Activated CD8-positive, alpha-beta T cell treated with anti-CD3 and anti-CD28 coated beads for 36 hours (primary cell): ENCODE data around the gene GCGR. TPM values are rescaled to one million over a fixed set of nuclear protein-coding genes. Genes with fewer than 3 reads are reported as not detected.
A peak's percentile ranks its signal among the peaks of the same experiment; 100 is the strongest.

ENCODE experiments used
- ATAC-seq: fragments of 200-7000 bp; cut with Tn5 transposase; one replicate; pipeline ENCODE4 v1.10.0; 2021; ENCODE audit warnings: mild to moderate bottlenecking, moderate library complexity
- CTCF ChIA-PET: fragments of 350-600 bp; sonication (Branson Sonifier 250); formaldehyde crosslinking; loops from one replicate; lab custom pipeline; 2021; ENCODE audit warnings: antibody characterized with exemption; lab: Charles Lee
- POLR2A ChIA-PET: fragments of 350-600 bp; sonication (Branson Sonifier 250); formaldehyde crosslinking; loops from one replicate; lab custom pipeline; 2021; ENCODE audit warnings: antibody characterized with exemption; lab: Charles Lee
- DNase-seq: peaks from one replicate; pipeline ENCODE4 v3.0.0-alpha.2; 2020
- H3K27ac Mint-ChIP-seq: one replicate; pipeline ENCODE4 v1.8.0; 2021; ENCODE audit warnings: mild to moderate bottlenecking, mixed read lengths
- H3K27me3 Mint-ChIP-seq: one replicate; pipeline ENCODE4 v1.8.0; 2021; ENCODE audit warnings: mixed read lengths
- H3K36me3 Mint-ChIP-seq: one replicate; pipeline ENCODE4 v1.8.0; 2021; ENCODE audit warnings: low read depth, mixed read lengths
- H3K4me1 Mint-ChIP-seq: one replicate; pipeline ENCODE4 v1.8.0; 2021; ENCODE audit warnings: low read depth, mixed read lengths
- H3K4me3 Mint-ChIP-seq: one replicate; pipeline ENCODE4 v1.8.0; 2021; ENCODE audit warnings: mild to moderate bottlenecking, moderate library complexity, mixed read lengths
- H3K9me3 Mint-ChIP-seq: one replicate; pipeline ENCODE4 v1.8.0; 2021; ENCODE audit warnings: mixed read lengths
- intact Hi-C: fragments of 100-400 bp; cut with micrococcal nuclease; formaldehyde crosslinking; loops from one replicate; pipeline ENCODE4 v1.10.0; 2022
- total RNA-seq, 2 experiments: library from RNA; stranded (reverse); gene quantifications; one replicate each; pipeline ENCODE4 v1.2.3, GENCODE V29; 2021
- TF ChIP-seq, protein P1 (sequence below): fragments of 200-600 bp; IDR thresholded peaks from one replicate; pipeline ENCODE4 v1.8.0; 2022; ENCODE audit warnings: antibody characterized with exemption, mild to moderate bottlenecking

Gene GCGR
- total RNA-seq, 2 experiments from 2014 or later: not detected

DNA sequence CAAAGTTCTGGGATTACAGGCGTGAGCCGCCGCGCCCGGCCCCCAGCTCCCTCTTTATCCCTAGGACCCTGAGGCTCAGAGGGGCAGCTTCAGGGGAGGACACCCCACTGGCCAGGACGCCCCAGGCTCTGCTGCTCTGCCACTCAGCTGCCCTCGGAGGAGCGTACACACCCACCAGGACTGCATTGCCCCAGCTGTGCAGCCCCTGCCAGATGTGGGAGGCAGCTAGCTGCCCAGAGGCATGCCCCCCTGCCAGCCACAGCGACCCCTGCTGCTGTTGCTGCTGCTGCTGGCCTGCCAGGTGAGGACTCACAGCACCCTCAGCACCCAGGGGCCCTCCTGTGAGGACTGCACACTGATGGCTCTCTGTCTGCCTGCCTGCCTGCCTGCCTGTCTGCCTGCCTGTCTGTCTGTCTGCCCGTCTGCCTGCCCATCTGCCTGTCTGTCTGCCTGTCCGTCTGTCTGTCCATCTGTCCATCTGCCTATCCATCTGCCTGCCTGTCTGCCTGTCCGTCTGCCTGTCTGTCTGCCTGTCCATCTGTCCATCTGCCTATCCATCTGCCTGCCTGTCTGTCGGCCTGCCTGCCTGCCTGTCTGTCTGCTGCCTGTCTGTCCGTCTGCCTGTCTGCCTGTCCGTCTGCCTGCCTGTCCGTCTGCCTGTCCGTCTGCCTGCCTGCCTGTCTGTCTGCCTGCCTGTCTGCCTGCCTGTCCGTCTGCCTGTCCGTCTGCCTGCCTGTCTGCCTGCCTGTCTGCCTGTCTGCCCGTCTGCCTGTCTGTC is 5.0 kb downstream of the GCGR start:
- intact Hi-C loops: no loop called here
- Mint-ChIP-seq H3K36me3 (no peaks in the 10 kb centered on the region), H3K4me3 (no peak overlapping the region), H3K4me1 (no peaks in the 10 kb centered on the region), H3K9me3 (no peaks in the 10 kb centered on the region), H3K27me3 (peaks cover 15% of the 10 kb centered on the region), H3K27ac (no peak overlapping the region)
- DNase-seq (peak; percentile 41), ATAC-seq (peak; percentile 50)
- POLR2A ChIA-PET: interaction anchor here (1.4 kb wide), 1 partner anchor 13 kb away, joined by 4 read pairs; no protein-coding TSS in a partner anchor
- CTCF ChIA-PET: interaction anchor here (0.7 kb wide), 1 partner anchor 19 kb away, joined by 3 read pairs; no protein-coding TSS in a partner anchor
- TF ChIP-seq, protein P1, sequence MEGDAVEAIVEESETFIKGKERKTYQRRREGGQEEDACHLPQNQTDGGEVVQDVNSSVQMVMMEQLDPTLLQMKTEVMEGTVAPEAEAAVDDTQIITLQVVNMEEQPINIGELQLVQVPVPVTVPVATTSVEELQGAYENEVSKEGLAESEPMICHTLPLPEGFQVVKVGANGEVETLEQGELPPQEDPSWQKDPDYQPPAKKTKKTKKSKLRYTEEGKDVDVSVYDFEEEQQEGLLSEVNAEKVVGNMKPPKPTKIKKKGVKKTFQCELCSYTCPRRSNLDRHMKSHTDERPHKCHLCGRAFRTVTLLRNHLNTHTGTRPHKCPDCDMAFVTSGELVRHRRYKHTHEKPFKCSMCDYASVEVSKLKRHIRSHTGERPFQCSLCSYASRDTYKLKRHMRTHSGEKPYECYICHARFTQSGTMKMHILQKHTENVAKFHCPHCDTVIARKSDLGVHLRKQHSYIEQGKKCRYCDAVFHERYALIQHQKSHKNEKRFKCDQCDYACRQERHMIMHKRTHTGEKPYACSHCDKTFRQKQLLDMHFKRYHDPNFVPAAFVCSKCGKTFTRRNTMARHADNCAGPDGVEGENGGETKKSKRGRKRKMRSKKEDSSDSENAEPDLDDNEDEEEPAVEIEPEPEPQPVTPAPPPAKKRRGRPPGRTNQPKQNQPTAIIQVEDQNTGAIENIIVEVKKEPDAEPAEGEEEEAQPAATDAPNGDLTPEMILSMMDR: no peak

DNA sequence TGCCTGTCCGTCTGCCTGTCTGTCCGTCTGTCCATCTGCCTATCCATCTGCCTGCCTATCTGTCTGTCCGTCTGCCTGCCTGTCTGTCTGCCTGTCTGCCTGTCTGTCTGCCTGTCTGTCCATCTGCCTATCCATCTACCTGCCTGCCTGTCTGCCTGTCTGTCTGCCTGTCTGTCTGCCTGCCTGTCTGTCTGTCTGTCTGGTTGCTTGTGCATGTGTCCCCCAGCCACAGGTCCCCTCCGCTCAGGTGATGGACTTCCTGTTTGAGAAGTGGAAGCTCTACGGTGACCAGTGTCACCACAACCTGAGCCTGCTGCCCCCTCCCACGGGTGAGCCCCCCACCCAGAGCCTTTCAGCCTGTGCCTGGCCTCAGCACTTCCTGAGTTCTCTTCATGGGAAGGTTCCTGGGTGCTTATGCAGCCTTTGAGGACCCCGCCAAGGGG is 5.6 kb downstream of the GCGR start:
- Mint-ChIP-seq H3K27ac (no peak overlapping the region), H3K27me3 (peaks cover 15% of the 10 kb centered on the region), H3K4me3 (no peak overlapping the region), H3K9me3 (no peaks in the 10 kb centered on the region), H3K4me1 (no peaks in the 10 kb centered on the region), H3K36me3 (no peaks in the 10 kb centered on the region)
- intact Hi-C loops: no loop called here
- TF ChIP-seq, protein P1: no peak
- DNase-seq (no peak), ATAC-seq (no peak)
- POLR2A ChIA-PET: no interaction called here
- CTCF ChIA-PET: no interaction called here

DNA sequence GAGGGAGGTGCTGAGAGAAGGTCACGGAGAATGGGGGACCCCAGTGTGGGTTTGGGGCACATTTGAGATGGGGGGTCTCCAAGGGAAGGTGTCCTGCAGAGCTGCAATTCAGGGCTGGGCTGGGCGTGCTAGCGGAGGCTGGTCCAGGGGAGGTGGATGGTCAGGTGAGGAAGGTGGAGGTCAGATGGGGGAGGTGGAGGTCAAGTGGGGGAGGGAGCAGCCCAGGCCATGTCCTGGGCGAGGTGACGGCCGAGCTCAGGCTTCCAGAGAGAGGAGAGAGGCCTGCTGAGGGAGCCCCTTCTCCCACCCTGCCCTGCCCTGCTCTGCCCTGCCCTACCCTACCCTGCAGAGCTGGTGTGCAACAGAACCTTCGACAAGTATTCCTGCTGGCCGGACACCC is 6.5 kb downstream of the GCGR start:
- CTCF ChIA-PET: no interaction called here
- H3K27me3 Mint-ChIP-seq: peaks cover 11% of the 10 kb centered on the region

DNA sequence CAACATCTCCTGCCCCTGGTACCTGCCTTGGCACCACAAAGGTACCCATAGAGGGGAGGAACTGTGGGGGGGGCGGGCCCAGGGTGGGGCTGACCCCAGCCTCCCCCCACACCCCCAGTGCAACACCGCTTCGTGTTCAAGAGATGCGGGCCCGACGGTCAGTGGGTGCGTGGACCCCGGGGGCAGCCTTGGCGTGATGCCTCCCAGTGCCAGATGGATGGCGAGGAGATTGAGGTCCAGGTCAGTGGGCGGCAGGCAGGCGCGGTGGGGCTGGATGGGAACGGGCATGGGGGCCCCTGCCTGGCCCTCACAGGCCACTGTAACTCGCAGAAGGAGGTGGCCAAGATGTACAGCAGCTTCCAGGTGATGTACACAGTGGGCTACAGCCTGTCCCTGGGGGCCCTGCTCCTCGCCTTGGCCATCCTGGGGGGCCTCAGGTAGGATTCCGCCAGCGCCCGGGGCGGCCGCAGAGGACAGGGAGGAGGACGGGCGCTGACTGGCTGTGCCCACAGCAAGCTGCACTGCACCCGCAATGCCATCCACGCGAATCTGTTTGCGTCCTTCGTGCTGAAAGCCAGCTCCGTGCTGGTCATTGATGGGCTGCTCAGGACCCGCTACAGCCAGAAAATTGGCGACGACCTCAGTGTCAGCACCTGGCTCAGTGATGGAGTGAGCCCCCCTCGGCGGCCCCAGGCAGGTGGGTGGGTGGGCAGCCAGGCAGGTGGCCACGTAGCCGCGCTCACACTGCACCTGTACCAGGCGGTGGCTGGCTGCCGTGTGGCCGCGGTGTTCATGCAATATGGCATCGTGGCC is 7.1 kb downstream of the GCGR start:
- ChIA-PET CTCF (no interaction called here), POLR2A (interaction anchor here (0.6 kb wide), 1 partner anchor 108 kb away, joined by 3 read pairs; the partner anchor contains the start of gene MRPL12)
- intact Hi-C loops: no loop called here
- TF ChIP-seq, protein P1: no peak
- Mint-ChIP-seq H3K27ac (no peak overlapping the region), H3K4me3 (no peak overlapping the region), H3K4me1 (no peaks in the 10 kb centered on the region), H3K27me3 (peaks cover 11% of the 10 kb centered on the region), H3K36me3 (no peaks in the 10 kb centered on the region), H3K9me3 (no peaks in the 10 kb centered on the region)
- no peak for ATAC-seq
- no peak for DNase-seq

More for the DNA sequence above, 6.5 kb downstream of the GCGR start:
- intact Hi-C loops: no loop called here
- no peaks in the 10 kb centered on the region for H3K36me3 Mint-ChIP-seq
- POLR2A ChIA-PET: no interaction called here
- DNase-seq (no peak), ATAC-seq (no peak)
- no peaks in the 10 kb centered on the region for H3K4me1 Mint-ChIP-seq
- H3K4me3 Mint-ChIP-seq: no peak overlapping the region
- H3K9me3 Mint-ChIP-seq: no peaks in the 10 kb centered on the region
- TF ChIP-seq, protein P1: no peak
- H3K27ac Mint-ChIP-seq: no peak overlapping the region
